CD4-positive, CD25-positive, alpha-beta regulatory T cell (primary cell): Measurements from ENCODE around the gene DNAJC4. TPM values are rescaled to one million over a fixed set of nuclear protein-coding genes. Genes with fewer than 3 reads are reported as not detected.

Experiments
- ATAC-seq, 2 donors: fragments of 150-1000 bp; cut with Tn5 transposase; one replicate each; pipeline ENCODE4 v1.10.0; 2021; ENCODE audit warnings: low read depth in 2 of 2, moderate number of reproducible peaks in 2 of 2, moderate library complexity in 1 of 2
- DNase-seq, 3 donors: peaks; one replicate each; pipeline versions ENCODE4 v3.0.0 to v3.0.0-alpha.2; 2012 to 2022; ENCODE audit warnings: mixed read lengths in 1 of 3
- H3K27ac ChIP-seq: one replicate; pipeline ENCODE4 v1.7.0; 2013; ENCODE audit warnings: mild to moderate bottlenecking, low read length; ENCODE audit not compliant: insufficient read depth, poor library complexity, severe bottlenecking
- H3K27me3 ChIP-seq: one replicate; pipeline ENCODE4 v1.7.0; 2013; ENCODE audit warnings: low read length; ENCODE audit not compliant: control insufficient read depth, insufficient read depth
- H3K36me3 ChIP-seq: one replicate; pipeline ENCODE4 v1.7.0; 2013; ENCODE audit warnings: mild to moderate bottlenecking, low read length, moderate library complexity; ENCODE audit not compliant: control insufficient read depth, insufficient read depth
- H3K4me1 ChIP-seq: 2 replicates; pipeline ENCODE4 v1.7.0; 2013; ENCODE audit warnings: mild to moderate bottlenecking, low read length; ENCODE audit not compliant: insufficient read depth, control insufficient read depth, poor library complexity, severe bottlenecking
- H3K4me3 ChIP-seq: one replicate; pipeline ENCODE4 v1.7.0; 2013; ENCODE audit warnings: low read depth, mild to moderate bottlenecking, low read length, moderate library complexity
- H3K9me3 ChIP-seq, 2 experiments: 1 replicate in 1 of 2; 2 replicates in 1 of 2; pipeline ENCODE4 v1.7.0; 2013; ENCODE audit warnings: low read length in 2 of 2, mild to moderate bottlenecking in 1 of 2, moderate library complexity in 1 of 2; ENCODE audit not compliant: control insufficient read depth in 2 of 2
- H3K27ac Mint-ChIP-seq, 3 donors: one replicate each; pipeline ENCODE4 v1.8.0; 2020 to 2022; ENCODE audit warnings: mild to moderate bottlenecking in 3 of 3, mixed read lengths in 3 of 3, moderate library complexity in 2 of 3
- H3K27me3 Mint-ChIP-seq: one replicate; pipeline ENCODE4 v1.8.0; 2022; ENCODE audit warnings: mild to moderate bottlenecking, mixed read lengths
- H3K36me3 Mint-ChIP-seq: one replicate; pipeline ENCODE4 v1.8.0; 2020; ENCODE audit warnings: mixed read lengths
- H3K4me1 Mint-ChIP-seq, 4 donors: one replicate each; pipeline ENCODE4 v1.8.0; 2020 to 2022; ENCODE audit warnings: mixed read lengths in 4 of 4, mild to moderate bottlenecking in 1 of 4
- H3K4me3 Mint-ChIP-seq, 4 donors: one replicate each; pipeline ENCODE4 v1.8.0; 2020 to 2022; ENCODE audit warnings: mild to moderate bottlenecking in 4 of 4, mixed read lengths in 4 of 4, moderate library complexity in 3 of 4
- H3K9me3 Mint-ChIP-seq, 7 donors: one replicate each; pipeline ENCODE4 v1.8.0; 2020 to 2022; ENCODE audit warnings: mixed read lengths in 7 of 7, mild to moderate bottlenecking in 3 of 7, moderate library complexity in 2 of 7
- polyA plus RNA-seq, 4 donors: library from polyadenylated mRNA; unstranded; fragments of 300-500 nt; fragmentation: Illumina TruSeq; gene quantifications; one replicate each; pipeline ENCODE4 v1.2.3, GENCODE V29; 2021
- total RNA-seq: library from RNA; stranded (reverse); gene quantifications from one replicate; pipeline ENCODE4 v1.2.3, GENCODE V29; 2022

DNAJC4 gene
- total and polyA plus RNA-seq, 5 donors from 2014 or later: 18.1 to 41.9 (median 22.0) TPM

GRCh38 chr11:64232967-64233315 lies 2.6 kb downstream of the DNAJC4 start:
- H3K4me3 ChIP-seq: no peak overlapping the region
- H3K36me3 ChIP-seq: no peaks in the 10 kb centered on the region
- no peaks in the 10 kb centered on the region for H3K36me3 Mint-ChIP-seq
- H3K4me1 ChIP-seq: peaks cover 41% of the 10 kb centered on the region
- peak overlapping the region in 2 of 3 donors; percentile 71 to 88 for H3K27ac Mint-ChIP-seq
- DNase-seq (no peak), ATAC-seq (no peak)
- H3K4me1 Mint-ChIP-seq: peaks cover 0 to 54% (median 28%) of the 10 kb centered on the region in 4 donors
- H3K4me3 Mint-ChIP-seq: peak overlapping the region; percentile 85 to 95 (median 91)
- H3K9me3 ChIP-seq: no peaks in the 10 kb centered on the region
- no peaks in the 10 kb centered on the region for H3K9me3 Mint-ChIP-seq
- no peak overlapping the region for H3K27ac ChIP-seq
- no peaks in the 10 kb centered on the region for H3K27me3 ChIP-seq
- H3K27me3 Mint-ChIP-seq: no peaks in the 10 kb centered on the region

DNA sequence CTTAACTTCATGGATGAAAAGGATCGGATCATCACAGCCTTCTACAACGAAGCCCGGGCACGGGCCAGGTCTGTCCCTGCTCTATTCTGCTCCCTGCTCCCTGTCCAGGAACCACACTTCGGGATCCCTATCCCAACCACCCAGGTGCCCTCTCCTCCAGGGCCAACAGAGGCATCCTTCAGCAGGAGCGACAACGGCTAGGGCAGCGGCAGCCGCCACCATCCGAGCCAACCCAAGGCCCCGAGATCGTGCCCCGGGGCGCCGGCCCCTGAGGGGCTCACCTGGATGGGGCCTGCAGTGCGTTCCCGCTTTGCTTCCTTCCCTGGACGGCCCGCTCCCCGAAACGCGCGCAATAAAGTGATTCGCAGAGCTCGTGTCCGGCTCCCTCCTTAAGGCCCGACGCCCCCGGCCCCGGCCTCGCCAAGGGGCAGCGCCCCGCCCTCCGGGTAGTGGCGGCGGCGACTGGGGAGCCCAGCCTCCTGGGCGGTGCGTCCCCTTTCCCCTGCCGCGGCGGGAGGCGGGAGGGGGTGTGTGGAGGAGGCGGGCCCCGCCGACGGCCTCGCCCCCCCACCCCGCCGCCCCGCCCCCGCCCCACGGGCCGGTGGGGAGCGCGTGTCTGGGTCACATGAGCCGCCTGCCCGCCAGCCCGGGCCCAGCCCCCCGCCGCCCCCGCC lies 3.7 kb downstream of the DNAJC4 start, which contains the start of gene VEGFB:
VEGFB (plus strand) TSS at position 672 of the 674 bp plus-strand sequence. CDS start 250 bp downstream, outside the sequence.
- Mint-ChIP-seq H3K4me1 (peaks cover 0 to 47% (median 27%) of the 10 kb centered on the region in 4 donors), H3K4me3 (peak within 1 kb of the TSS; percentile 85 to 95 (median 91)), H3K36me3 (no peaks in the 10 kb centered on the region), H3K27me3 (no peaks in the 10 kb centered on the region), H3K27ac (peak within 1 kb of the TSS; percentile 74 to 80 (median 76)), H3K9me3 (no peaks in the 10 kb centered on the region)
- H3K4me3 ChIP-seq: peak within 1 kb of the TSS; percentile 48
- H3K4me1 ChIP-seq: peaks cover 39% of the 10 kb centered on the region
- peak within 1 kb of the TSS; percentile 68 for H3K27ac ChIP-seq
- no peaks in the 10 kb centered on the region for H3K36me3 ChIP-seq
- no peaks in the 10 kb centered on the region for H3K9me3 ChIP-seq
- H3K27me3 ChIP-seq: no peaks in the 10 kb centered on the region
- DNase-seq: peak; percentile 59 to 74 (median 66)
- peak; percentile 47 to 54 for ATAC-seq

DNA sequence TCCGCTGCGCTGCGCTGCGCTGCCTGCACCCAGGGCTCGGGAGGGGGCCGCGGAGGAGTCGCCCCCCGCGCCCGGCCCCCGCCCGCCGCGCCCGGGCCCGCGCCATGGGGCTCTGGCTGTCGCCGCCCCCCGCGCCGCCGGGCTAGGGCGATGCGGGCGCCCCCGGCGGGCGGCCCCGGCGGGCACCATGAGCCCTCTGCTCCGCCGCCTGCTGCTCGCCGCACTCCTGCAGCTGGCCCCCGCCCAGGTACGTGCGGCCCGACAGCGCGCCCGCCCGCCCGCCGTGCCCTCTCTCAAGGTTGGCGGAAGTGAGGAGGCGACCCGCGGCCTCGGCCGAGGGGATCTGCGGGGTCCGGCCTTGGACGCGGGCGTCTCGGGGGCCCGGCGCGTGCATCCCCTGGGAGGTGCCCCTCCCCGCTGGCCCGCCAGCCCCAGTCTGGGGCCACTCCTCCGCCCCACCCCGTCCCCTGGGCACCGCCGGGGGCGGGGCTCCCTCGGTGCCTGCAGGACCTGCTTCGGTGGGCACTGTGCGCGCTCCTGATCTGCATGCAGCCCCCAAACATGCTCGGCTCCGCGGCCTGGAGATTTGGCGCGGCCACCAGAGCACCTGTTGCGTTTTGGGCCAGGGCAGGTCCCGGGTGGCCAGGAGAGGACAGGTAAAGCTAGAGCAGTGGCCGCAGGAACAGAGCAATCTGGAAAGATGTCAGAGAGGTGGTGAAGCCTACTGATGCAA lies 4.5 kb downstream of the DNAJC4 start:
- peak; percentile 54 to 63 for ATAC-seq
- DNase-seq: peak; percentile 55 to 60 (median 58)
- Histone ChIP-seq H3K27me3 (no peaks in the 10 kb centered on the region), H3K4me1 (peaks cover 32% of the 10 kb centered on the region), H3K9me3 (no peaks in the 10 kb centered on the region), H3K4me3 (peak overlapping the region; percentile 48), H3K27ac (peak overlapping the region; percentile 68), H3K36me3 (no peaks in the 10 kb centered on the region)
- H3K9me3 Mint-ChIP-seq: no peaks in the 10 kb centered on the region
- H3K27ac Mint-ChIP-seq: peak overlapping the region; percentile 74 to 80 (median 76)
- peak overlapping the region; percentile 80 to 93 (median 84) for H3K4me3 Mint-ChIP-seq
- H3K27me3 Mint-ChIP-seq: no peaks in the 10 kb centered on the region
- H3K4me1 Mint-ChIP-seq: peaks cover 0 to 40% (median 22%) of the 10 kb centered on the region in 4 donors
- H3K36me3 Mint-ChIP-seq: no peaks in the 10 kb centered on the region

- DNase-seq (no peak), ATAC-seq (no peak)
- no peaks in the 10 kb centered on the region for H3K27me3 ChIP-seq
- H3K9me3 ChIP-seq: no peaks in the 10 kb centered on the region
- Mint-ChIP-seq H3K36me3 (no peaks in the 10 kb centered on the region), H3K27ac (peak overlapping the region; percentile 74 to 80 (median 76)), H3K9me3 (no peaks in the 10 kb centered on the region), H3K4me3 (peak overlapping the region; percentile 80 to 93 (median 84)), H3K4me1 (peaks cover 0 to 45% (median 23%) of the 10 kb centered on the region in 4 donors), H3K27me3 (no peaks in the 10 kb centered on the region)
- H3K4me3 ChIP-seq: peak overlapping the region; percentile 48
- no peaks in the 10 kb centered on the region for H3K36me3 ChIP-seq
- H3K27ac ChIP-seq: peak overlapping the region; percentile 68
- H3K4me1 ChIP-seq: peaks cover 32% of the 10 kb centered on the region
Observed at GRCh38 chr11:64235437-64236161, 5.3 kb downstream of the DNAJC4 start.

DNA sequence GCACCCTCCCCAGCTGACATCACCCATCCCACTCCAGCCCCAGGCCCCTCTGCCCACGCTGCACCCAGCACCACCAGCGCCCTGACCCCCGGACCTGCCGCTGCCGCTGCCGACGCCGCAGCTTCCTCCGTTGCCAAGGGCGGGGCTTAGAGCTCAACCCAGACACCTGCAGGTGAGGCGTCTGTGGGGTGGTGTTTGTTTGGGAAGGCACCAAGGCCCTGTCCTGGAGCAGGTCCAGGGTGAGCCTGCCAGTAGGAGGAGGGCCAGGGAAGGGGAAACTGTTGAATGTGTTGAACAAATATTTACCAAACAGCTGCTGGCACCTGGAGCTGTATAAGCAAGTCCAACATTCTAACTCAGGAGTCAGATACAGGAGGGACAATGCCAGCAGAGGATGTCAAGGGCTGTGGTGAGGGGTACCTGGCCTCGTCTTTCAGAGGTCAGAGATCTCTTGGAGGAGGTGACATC lies 7.2 kb downstream of the DNAJC4 start:
- peaks cover 35% of the 10 kb centered on the region for H3K4me1 ChIP-seq
- no peaks in the 10 kb centered on the region for H3K36me3 ChIP-seq
- no peak overlapping the region for H3K4me3 ChIP-seq
- H3K4me3 Mint-ChIP-seq: peak overlapping the region in 2 of 4 donors; percentile 38 to 83
- DNase-seq: no peak
- no peaks in the 10 kb centered on the region for H3K36me3 Mint-ChIP-seq
- no peaks in the 10 kb centered on the region for H3K27me3 ChIP-seq
- no peaks in the 10 kb centered on the region for H3K27me3 Mint-ChIP-seq
- H3K9me3 ChIP-seq: no peaks in the 10 kb centered on the region
- H3K4me1 Mint-ChIP-seq: peaks cover 0 to 42% (median 18%) of the 10 kb centered on the region in 4 donors
- no peak for ATAC-seq
- H3K9me3 Mint-ChIP-seq: no peaks in the 10 kb centered on the region
- H3K27ac Mint-ChIP-seq: peak overlapping the region in 1 of 3 donors; percentile 65
- no peak overlapping the region for H3K27ac ChIP-seq

GRCh38 chr11:64238076-64238475 lies 7.7 kb downstream of the DNAJC4 start:
- Mint-ChIP-seq H3K36me3 (no peaks in the 10 kb centered on the region), H3K4me1 (peaks cover 0 to 42% (median 17%) of the 10 kb centered on the region in 4 donors)

GRCh38 chr11:64238999-64239398 lies 8.7 kb downstream of the DNAJC4 start:
- H3K9me3 Mint-ChIP-seq: no peaks in the 10 kb centered on the region
- H3K36me3 Mint-ChIP-seq: no peaks in the 10 kb centered on the region
- no peak overlapping the region for H3K4me3 ChIP-seq
- H3K4me1 ChIP-seq: peaks cover 35% of the 10 kb centered on the region
- H3K27ac ChIP-seq: no peak overlapping the region
- H3K27me3 Mint-ChIP-seq: no peaks in the 10 kb centered on the region
- peak overlapping the region; percentile 48 to 86 (median 71) for H3K27ac Mint-ChIP-seq
- H3K4me3 Mint-ChIP-seq: peak overlapping the region in 3 of 4 donors; percentile 36 to 87 (median 83)
- peaks cover 4% of the 10 kb centered on the region for H3K36me3 ChIP-seq
- no peak for DNase-seq
- H3K27me3 ChIP-seq: no peaks in the 10 kb centered on the region
- H3K4me1 Mint-ChIP-seq: peaks cover 0 to 45% (median 23%) of the 10 kb centered on the region in 4 donors
- no peaks in the 10 kb centered on the region for H3K9me3 ChIP-seq
- no peak for ATAC-seq

More at GRCh38 chr11:64238076-64238475, 7.7 kb downstream of the DNAJC4 start:
- peak overlapping the region in 3 of 4 donors; percentile 38 to 87 (median 83) for H3K4me3 Mint-ChIP-seq
- H3K9me3 ChIP-seq: no peaks in the 10 kb centered on the region
- H3K4me3 ChIP-seq: no peak overlapping the region
- peaks cover 39% of the 10 kb centered on the region for H3K4me1 ChIP-seq
- H3K27ac ChIP-seq: no peak overlapping the region
- no peaks in the 10 kb centered on the region for H3K36me3 ChIP-seq
- H3K27ac Mint-ChIP-seq: peak overlapping the region in 2 of 3 donors; percentile 17 to 86
- ATAC-seq: no peak
- H3K9me3 Mint-ChIP-seq: no peaks in the 10 kb centered on the region
- DNase-seq: no peak
- H3K27me3 Mint-ChIP-seq: no peaks in the 10 kb centered on the region
- no peaks in the 10 kb centered on the region for H3K27me3 ChIP-seq
